Stimulated activated CD4-positive, alpha-beta T cell treated with anti-CD3 and anti-CD28 coated beads, Interleukin-1b, Interleukin-23, amount 100 ng/mL, for 24 hours (primary cell): Measurements from ENCODE around the gene INVS.
A peak's percentile ranks its signal among the peaks of the same experiment; 100 is the strongest.
"Not testable (repeated sequence)": the region's sequence is repeated elsewhere in the genome, so short reads cannot be mapped to it uniquely, and the experiment has no call there.

Experiments used
- DNase-seq, 4 experiments: peaks; one replicate each; pipeline ENCODE4 v3.0.0-alpha.2; 2020; ENCODE audit warnings: low read depth in 4 of 4, low spot score in 1 of 4

Gene INVS

GRCh38 chr9:100190339-100190738 lies 91.3 kb downstream of the INVS start:
- no peak for DNase-seq

GRCh38 chr9:100191264-100191663 lies 92.2 kb downstream of the INVS start:
- DNase-seq = no peak

DNA sequence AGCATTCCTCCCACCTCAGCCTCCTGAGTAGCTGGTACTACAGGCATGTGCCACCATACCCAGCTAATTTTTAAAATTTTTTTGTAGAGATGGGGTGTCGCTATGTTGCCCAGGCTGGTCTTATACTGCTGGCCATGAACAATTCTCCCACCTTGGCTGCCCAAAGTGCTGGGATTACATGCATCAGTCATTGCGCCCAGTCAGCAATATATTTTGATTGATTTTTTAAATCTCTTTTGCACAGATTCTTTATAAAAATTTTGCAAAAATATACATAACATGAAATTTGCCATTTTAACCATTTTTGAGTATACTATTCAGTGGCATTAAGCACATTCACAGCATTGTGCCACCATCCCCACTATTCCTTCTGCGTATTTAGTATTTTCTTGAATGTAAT lies 94.0 kb downstream of the INVS start:
- no peak for DNase-seq

- no peak for DNase-seq
These were observed 97.2 kb downstream of the INVS start for GRCh38 chr9:100196215-100196614.

GRCh38 chr9:100196828-100197227 lies 97.8 kb downstream of the INVS start:
- DNase-seq = no peak

DNA sequence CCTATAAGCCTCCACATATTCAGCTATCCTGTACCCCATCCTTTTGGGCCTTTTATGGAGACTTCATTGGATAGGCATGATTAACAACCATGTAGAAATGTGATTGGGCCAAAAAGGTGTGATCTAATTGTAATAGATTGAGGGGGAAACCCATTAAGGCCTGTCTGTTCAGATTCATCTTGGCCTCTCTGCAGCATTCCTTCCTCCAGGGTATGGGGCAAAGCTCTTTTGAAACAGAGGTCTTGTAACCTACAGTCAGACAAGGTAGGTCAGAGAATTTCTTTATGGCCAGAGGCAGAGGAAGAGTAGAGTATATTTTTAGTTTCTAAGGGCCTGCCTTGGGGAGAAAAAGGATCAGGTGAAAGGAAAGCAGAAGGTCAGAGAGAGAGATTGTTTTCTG lies 98.5 kb downstream of the INVS start:
- DNase-seq = no peak

GRCh38 chr9:100202806-100203205 lies 103.8 kb downstream of the INVS start:
- DNase-seq = no peak

DNA sequence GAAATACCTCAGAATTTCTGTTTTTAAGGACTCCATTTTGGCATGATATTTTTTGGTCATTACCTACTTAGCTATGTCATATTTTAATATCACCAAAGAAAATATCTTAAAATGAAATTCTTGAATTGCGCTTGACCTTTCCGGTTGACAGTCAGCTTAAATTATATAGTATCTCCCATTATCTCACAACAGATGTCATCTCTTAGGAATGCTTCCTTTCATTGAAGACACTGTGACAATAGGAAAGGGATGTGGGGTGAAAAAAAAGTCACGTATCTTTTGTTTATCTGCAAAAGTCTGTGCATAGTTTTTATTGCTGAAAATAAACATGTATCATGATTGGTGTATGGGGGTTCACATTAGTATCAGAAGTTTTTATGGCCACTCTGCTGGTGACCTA lies 105.8 kb downstream of the INVS start:
- DNase-seq = no peak

GRCh38 chr9:100206899-100207298 lies 107.9 kb downstream of the INVS start:
- no peak for DNase-seq

DNA sequence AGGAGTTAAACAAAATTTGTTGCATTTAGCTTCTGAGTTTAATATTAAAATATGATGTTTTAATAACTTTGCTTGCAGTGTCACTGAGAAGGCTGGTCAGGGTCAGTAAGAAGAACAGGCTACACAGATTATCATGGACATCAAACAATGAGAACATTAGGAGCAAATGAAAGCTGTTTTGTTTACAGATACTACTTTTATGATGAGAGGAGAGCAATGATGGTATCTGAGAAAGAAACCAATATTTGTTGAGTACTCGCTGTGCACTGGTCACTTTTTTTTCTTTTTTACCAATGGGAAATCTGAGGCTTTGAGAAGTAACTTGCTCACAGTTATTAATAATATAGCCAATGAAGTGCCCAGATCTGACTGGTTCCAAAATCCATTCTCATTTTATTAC lies 109.6 kb downstream of the INVS start:
- DNase-seq = no peak

DNA sequence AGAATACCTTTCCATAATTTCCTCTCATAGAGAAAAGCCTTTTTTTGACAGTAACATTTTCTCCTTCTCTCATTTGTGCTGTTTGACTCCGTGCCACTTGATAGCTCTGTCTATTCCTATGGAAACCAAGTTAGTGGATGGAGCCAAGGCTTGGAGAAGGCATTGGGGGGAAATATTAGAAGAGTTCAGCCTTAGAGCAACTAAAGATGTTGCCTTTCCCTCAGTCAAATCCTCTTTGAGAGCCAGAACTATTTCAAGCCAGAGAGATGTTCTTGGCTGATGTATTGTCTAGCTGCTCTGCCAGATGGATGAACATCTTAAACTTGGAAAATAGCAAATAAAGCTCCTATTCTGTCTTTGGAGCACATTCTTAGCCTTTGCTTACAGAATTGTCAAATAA lies 112.4 kb downstream of the INVS start:
- DNase-seq = no peak

- no peak for DNase-seq
These were observed 114.9 kb downstream of the INVS start for GRCh38 chr9:100213730-100214477.

DNA sequence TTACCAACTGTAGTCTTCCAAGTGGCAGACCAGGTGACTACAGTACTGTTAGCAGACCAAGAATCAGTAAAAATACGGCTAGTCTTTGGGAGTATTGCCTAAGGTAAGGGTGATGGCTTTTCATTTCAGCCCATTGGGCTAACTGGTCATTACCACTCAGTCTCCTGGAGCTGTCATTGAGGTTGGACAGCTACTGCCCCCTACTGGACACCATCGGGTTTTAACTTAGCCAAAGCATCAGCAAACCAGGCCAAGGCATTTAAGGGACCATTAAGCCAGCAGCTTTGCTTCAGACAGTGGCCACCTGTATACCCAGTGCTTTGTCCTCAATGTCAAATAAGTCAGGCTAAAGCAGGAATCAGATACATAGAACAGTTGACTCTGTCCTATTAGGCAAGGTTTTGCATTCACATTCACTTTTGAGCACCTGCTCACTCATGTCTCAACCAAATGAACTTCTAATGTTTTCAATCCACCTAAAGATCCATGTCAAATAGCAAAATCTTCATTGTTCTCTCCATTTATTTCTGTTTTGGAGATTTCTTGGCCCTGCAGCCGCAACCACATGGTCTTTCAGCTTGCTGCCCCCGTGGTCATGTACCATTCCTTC lies 117.2 kb downstream of the INVS start:
- DNase-seq = peak; percentile 29 to 43 (median 38)

DNA sequence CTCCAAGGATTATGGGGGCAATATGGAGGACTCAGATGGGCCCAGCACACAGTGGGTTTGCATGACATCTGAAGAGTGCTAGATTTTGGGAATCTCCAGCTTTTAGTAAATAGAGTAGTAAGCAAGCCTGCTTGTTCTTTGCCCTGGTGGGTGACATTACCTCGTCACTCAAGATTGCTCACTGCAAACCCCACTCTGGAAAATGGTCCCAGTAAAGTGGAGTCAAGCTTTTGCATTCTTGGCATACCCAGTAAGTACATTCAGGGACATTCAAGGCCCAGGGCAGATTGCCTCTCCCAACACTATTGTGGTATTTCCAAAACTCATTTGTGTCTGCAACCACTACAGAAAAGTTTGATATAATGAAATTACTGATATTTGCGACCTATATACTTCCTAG lies 118.5 kb downstream of the INVS start:
- DNase-seq = no peak

DNA sequence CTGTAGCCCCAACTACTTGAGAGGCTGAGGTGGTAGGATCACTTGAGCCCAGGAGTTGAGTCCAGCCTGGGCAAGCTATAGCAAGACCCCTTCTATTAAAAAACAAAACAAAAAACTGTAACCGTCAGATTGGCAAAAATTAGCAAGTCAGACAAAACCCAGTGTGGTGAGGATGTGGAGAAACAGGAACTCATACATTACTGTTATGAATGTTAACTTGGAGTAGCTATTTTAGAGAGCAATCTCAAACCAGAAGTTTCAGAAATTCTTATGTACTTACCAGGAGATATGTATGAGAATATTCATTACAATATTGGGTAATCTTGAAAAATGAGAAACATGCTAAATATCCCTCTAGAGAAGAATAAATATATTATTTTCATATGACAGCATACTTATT lies 120.3 kb downstream of the INVS start:
- DNase-seq = no peak

DNA sequence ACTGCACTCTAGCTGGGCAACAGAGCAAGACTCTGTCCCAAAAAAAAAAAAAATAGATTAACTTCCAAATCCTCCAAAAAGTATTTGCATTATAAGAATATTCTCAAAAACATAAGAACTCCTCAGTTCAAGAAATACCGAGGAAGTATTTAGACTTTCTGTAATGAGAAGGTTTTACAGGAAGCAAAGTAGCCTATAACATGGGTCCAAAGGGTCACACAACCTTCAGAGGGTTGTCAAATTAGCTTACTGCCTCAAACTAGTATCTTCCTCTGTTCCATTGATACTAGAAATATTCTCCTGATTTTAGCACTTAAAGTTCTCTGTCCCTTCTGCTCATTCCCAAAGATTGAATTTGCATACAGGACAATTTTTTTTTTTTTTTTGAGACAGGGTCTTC lies 121.9 kb downstream of the INVS start:
- DNase-seq = no peak

DNA sequence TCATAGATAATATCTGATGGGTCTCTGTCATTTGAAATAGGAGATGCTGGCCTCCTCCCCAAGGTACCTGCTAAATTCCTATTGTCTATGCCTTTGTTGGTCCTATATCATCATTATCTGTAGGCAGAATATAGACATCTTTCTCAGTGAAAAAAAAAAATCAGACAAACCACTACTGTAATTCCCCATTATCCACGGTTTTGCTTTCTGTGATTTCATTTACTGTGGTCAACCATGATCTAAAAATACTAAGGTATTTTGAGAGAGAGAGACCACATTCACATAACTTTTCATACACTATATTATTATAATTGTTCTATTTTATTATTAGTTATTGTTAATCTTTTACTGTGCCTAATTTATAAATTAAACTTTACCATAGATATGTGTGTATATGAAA lies 122.5 kb downstream of the INVS start:
- DNase-seq = no peak

- DNase-seq = no peak
These were observed 123.6 kb downstream of the INVS start for GRCh38 chr9:100222674-100223073.

GRCh38 chr9:100227636-100228035 lies 128.6 kb downstream of the INVS start:
- no peak for DNase-seq

GRCh38 chr9:100228352-100228869 lies 129.4 kb downstream of the INVS start:
- no peak for DNase-seq

- no peak for DNase-seq
These were observed 130.1 kb downstream of the INVS start for GRCh38 chr9:100229136-100229535.

- DNase-seq = no peak
These were observed 130.5 kb downstream of the INVS start for GRCh38 chr9:100229561-100229960.

DNA sequence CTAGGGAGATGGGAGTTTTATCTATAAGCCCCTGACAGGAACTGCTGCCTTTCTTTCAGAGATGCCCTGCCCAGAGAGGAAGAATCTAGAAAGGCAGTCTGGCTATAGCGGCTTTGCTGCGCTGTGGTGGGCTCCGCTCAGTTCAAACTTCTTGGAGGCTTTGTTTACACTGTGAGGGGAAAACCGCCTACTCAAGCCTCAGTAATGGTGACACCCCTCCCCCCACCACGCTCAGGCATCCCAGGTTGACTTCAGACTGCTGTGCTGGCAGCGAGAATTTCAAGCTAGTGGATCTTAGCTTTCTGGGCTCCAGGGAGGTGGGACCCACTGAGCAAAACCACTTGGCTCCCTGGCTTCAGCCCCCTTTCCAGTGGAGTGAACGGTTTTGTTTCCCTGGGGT lies 137.9 kb downstream of the INVS start:
- DNase-seq = not testable (repeated sequence)
